GM23248 (cell line): Measurements from ENCODE around the gene ZNF277. TPM values are rescaled to one million over a fixed set of nuclear protein-coding genes. Genes with fewer than 3 reads are reported as not detected.

Experiments
- DNase-seq: peaks from one replicate; pipeline ENCODE4 v3.0.0-alpha.2; 2015
- H2AFZ ChIP-seq: fragments of 200-600 bp; sonication (generic); 2 replicates; pipeline ENCODE4 v1.6.1; 2016; ENCODE audit warnings: antibody characterized with exemption
- H3F3A ChIP-seq: fragments of 200-600 bp; sonication (generic); 2 replicates; pipeline ENCODE4 v1.6.1; 2016; ENCODE audit warnings: mild to moderate bottlenecking, antibody characterized with exemption, mixed run types; ENCODE audit not compliant: insufficient read depth
- H3K27ac ChIP-seq: fragments of 200-600 bp; sonication (generic); 2 replicates; pipeline ENCODE4 v1.5.1; 2016; ENCODE audit warnings: mild to moderate bottlenecking
- H3K27me3 ChIP-seq: fragments of 200-600 bp; sonication (generic); replicated peaks from 2 replicates; pipeline ENCODE4 v1.6.1; 2016; ENCODE audit warnings: mild to moderate bottlenecking; ENCODE audit not compliant: insufficient read depth
- H3K36me3 ChIP-seq: fragments of 200-600 bp; sonication (generic); 2 replicates; pipeline ENCODE4 v1.6.1; 2016; ENCODE audit warnings: low read depth, mild to moderate bottlenecking
- H3K4me1 ChIP-seq: fragments of 200-600 bp; sonication (generic); 2 replicates; pipeline ENCODE4 v1.6.1; 2016; ENCODE audit warnings: mild to moderate bottlenecking; ENCODE audit not compliant: insufficient read depth
- H3K4me2 ChIP-seq: fragments of 200-600 bp; sonication (generic); one replicate; pipeline ENCODE4 v1.6.1; 2016; ENCODE audit warnings: mild to moderate bottlenecking; ENCODE audit not compliant: unreplicated experiment
- H3K4me3 ChIP-seq: fragments of 200-600 bp; sonication (generic); 2 replicates; pipeline ENCODE4 v1.5.1; 2016; ENCODE audit warnings: mild to moderate bottlenecking
- H3K79me2 ChIP-seq: fragments of 200-600 bp; sonication (generic); 2 replicates; pipeline ENCODE4 v1.6.1; 2016; ENCODE audit warnings: mild to moderate bottlenecking; ENCODE audit not compliant: insufficient read depth
- H3K9ac ChIP-seq: fragments of 200-600 bp; sonication (generic); 2 replicates; pipeline ENCODE4 v1.6.1; 2016; ENCODE audit warnings: mild to moderate bottlenecking
- H3K9me2 ChIP-seq: fragments of 200-600 bp; sonication (generic); 2 replicates; pipeline ENCODE4 v1.6.1; 2016; ENCODE audit warnings: mixed run types, mild to moderate bottlenecking, moderate library complexity; ENCODE audit not compliant: insufficient read depth
- H3K9me3 ChIP-seq: fragments of 200-600 bp; sonication (generic); one replicate; pipeline ENCODE4 v1.6.1; 2017; ENCODE audit warnings: low read depth
- H4K20me1 ChIP-seq: fragments of 200-600 bp; sonication (generic); 2 replicates; pipeline ENCODE4 v1.6.0; 2016; ENCODE audit not compliant: insufficient read depth
- EZH2 ChIP-seq: fragments of 200-600 bp; sonication (generic); IDR thresholded peaks from 2 replicates; pipeline ENCODE4 v1.6.1; 2018; ENCODE audit warnings: antibody characterized with exemption, mild to moderate bottlenecking; ENCODE audit not compliant: insufficient read depth, poor library complexity, severe bottlenecking
- EZH2phosphoT487 ChIP-seq: fragments of 200-600 bp; sonication (generic); IDR thresholded peaks from 2 replicates; pipeline ENCODE4 v1.6.1; 2018; ENCODE audit warnings: antibody characterized with exemption, moderate library complexity, mild to moderate bottlenecking, low read depth; ENCODE audit not compliant: insufficient read depth
- WGBS, 2 experiments: methylation state at CpG; one replicate each; pipeline ENCODE4 v1.1.6; 2015 to 2017; ENCODE audit warnings: low lambda C conversion rate in 2 of 2, low coverage in 1 of 2; ENCODE audit errors: missing lambda C conversion rate in 2 of 2; 5-methylcytosine and 5-hydroxymethylcytosine counted together
- in situ Hi-C: fragments of 300-500 bp; cut with MboI; formaldehyde crosslinking; loops from 2 replicates; pipeline ENCODE4 v1.15.0; 2020
- polyA plus RNA-seq: library from polyadenylated mRNA; unstranded; fragments of >200 nt; fragmentation: Nextera tagmentation; extraction: Ambion mirVana; gene quantifications from 2 replicates; pipeline ENCODE4 v1.2.1, GENCODE V29; 2016
- total RNA-seq: library from RNA; depleted of rRNA; stranded (reverse); fragments of >200 nt; shearing (Covaris generic); gene quantifications from 2 replicates; pipeline ENCODE4 v1.2.3, GENCODE V29; 2014

The ZNF277 gene
- total and polyA plus RNA-seq, 2 experiments from 2014 or later, result 10.0 to 25.1 TPM

- H3K9me3 ChIP-seq, result no peaks in the 10 kb centered on the region
- no peaks in the 10 kb centered on the region for H3K36me3 ChIP-seq
- H3F3A ChIP-seq, result peaks cover 21% of the 10 kb centered on the region; the same call in 1 of the 2 replicates
- WGBS, 2 experiments, result 96 to 97% methylated on average over 1 of the region's 1 CpG
- H3K9ac ChIP-seq, result no peak overlapping the region
- in situ Hi-C loops, result no loop called here
- TF ChIP-seq EZH2phosphoT487, result no peak
- TF ChIP-seq EZH2, result no peak
- no peaks in the 10 kb centered on the region for H4K20me1 ChIP-seq
- H3K27me3 ChIP-seq, result no peaks in the 10 kb centered on the region
- H2AFZ ChIP-seq, result no peak overlapping the region
- no peak overlapping the region for H3K4me3 ChIP-seq
- no peaks in the 10 kb centered on the region for H3K9me2 ChIP-seq
- no peak overlapping the region for H3K4me2 ChIP-seq
- H3K27ac ChIP-seq, result no peak overlapping the region
- peaks cover 25% of the 10 kb centered on the region for H3K4me1 ChIP-seq
- H3K79me2 ChIP-seq, result peaks cover 20% of the 10 kb centered on the region
- DNase-seq, result no peak
Measured at GRCh38 chr7:112199672-112200071, 6.8 kb upstream of the ZNF277 start.

GRCh38 chr7:112201411-112201810 lies 5.1 kb upstream of the ZNF277 start:
- DNase-seq, result peak; percentile 70
- in situ Hi-C loops, result no loop called here
- Histone ChIP-seq H3K36me3 (no peaks in the 10 kb centered on the region), H4K20me1 (no peaks in the 10 kb centered on the region), H3K4me1 (peaks cover 25% of the 10 kb centered on the region), H3K9me2 (no peaks in the 10 kb centered on the region), H2AFZ (no peak overlapping the region), H3F3A (peaks cover 21% of the 10 kb centered on the region; the same call in 1 of the 2 replicates), H3K4me3 (no peak overlapping the region), H3K9ac (no peak overlapping the region), H3K27ac (no peak overlapping the region), H3K79me2 (peaks cover 20% of the 10 kb centered on the region), H3K4me2 (no peak overlapping the region), H3K9me3 (no peaks in the 10 kb centered on the region), H3K27me3 (no peaks in the 10 kb centered on the region)
- WGBS, 2 experiments, result 37 to 50% methylated on average over 6 of the region's 6 CpGs
- TF ChIP-seq EZH2phosphoT487 (no peak), EZH2 (no peak)

GRCh38 chr7:112201839-112202238 lies 4.7 kb upstream of the ZNF277 start:
- no peaks in the 10 kb centered on the region for H3K36me3 ChIP-seq
- no peak overlapping the region for H3K27ac ChIP-seq
- H3K9me2 ChIP-seq, result no peaks in the 10 kb centered on the region
- peaks cover 23% of the 10 kb centered on the region for H3K79me2 ChIP-seq
- in situ Hi-C loops, result no loop called here
- H3K4me1 ChIP-seq, result peaks cover 25% of the 10 kb centered on the region
- H3K9ac ChIP-seq, result no peak overlapping the region
- no peaks in the 10 kb centered on the region for H3K27me3 ChIP-seq
- H3F3A ChIP-seq, result peaks cover 21% of the 10 kb centered on the region; the same call in 1 of the 2 replicates
- DNase-seq, result no peak
- no peaks in the 10 kb centered on the region for H4K20me1 ChIP-seq
- H3K9me3 ChIP-seq, result no peaks in the 10 kb centered on the region
- no peak overlapping the region for H3K4me3 ChIP-seq
- H3K4me2 ChIP-seq, result no peak overlapping the region
- no peak overlapping the region for H2AFZ ChIP-seq
- TF ChIP-seq EZH2 (no peak), EZH2phosphoT487 (no peak)

DNA sequence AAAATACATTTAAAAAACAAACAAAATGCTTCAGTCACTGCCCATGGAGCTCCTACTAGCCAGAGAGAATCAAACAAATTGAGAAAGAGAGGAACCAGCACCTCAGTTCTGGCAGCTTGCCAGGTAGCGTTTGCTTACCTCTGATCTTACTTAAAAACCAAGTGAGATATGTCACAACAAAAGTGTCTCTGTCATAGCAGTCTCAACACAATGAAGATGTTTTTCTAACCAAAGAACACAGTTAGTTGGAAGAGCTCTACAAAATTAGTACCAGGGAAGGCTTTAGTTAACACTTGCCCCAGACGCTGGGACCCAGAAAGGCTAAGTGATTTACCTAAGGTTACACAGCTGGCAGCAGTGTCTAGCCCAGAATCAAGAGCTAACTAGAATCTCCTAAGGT lies 3.7 kb upstream of the ZNF277 start:
- H2AFZ ChIP-seq, result no peak overlapping the region
- H3K27me3 ChIP-seq, result no peaks in the 10 kb centered on the region
- H3K4me3 ChIP-seq, result no peak overlapping the region
- no peak overlapping the region for H3K27ac ChIP-seq
- no peaks in the 10 kb centered on the region for H3K9me2 ChIP-seq
- H3K36me3 ChIP-seq, result no peaks in the 10 kb centered on the region
- H4K20me1 ChIP-seq, result no peaks in the 10 kb centered on the region
- H3F3A ChIP-seq, result peaks cover 21% of the 10 kb centered on the region; the same call in 1 of the 2 replicates
- no peaks in the 10 kb centered on the region for H3K9me3 ChIP-seq
- in situ Hi-C loops, result no loop called here
- DNase-seq, result no peak
- 53 to 54% methylated on average over 2 of the region's 2 CpGs for WGBS, 2 experiments
- peaks cover 33% of the 10 kb centered on the region for H3K79me2 ChIP-seq
- H3K4me1 ChIP-seq, result peaks cover 31% of the 10 kb centered on the region
- no peak overlapping the region for H3K4me2 ChIP-seq
- H3K9ac ChIP-seq, result no peak overlapping the region
- no peak for TF ChIP-seq EZH2phosphoT487
- TF ChIP-seq EZH2, result no peak

DNA sequence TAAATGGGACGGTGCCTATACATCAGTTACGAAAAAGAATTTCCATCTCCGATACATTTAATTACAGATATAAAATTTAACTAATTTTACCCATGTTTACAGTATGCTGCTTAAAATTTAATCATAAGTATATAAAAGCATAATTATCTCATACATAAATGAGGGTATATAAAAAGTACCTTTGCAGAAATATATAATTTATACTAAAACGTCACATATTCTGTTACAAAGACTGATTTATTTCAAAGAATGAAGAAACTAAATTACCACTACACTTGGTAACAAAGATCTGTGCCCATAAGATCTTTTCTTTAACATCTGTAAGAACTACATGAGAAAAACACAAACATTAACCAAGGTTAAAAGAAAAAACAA lies 3.1 kb upstream of the ZNF277 start:
- in situ Hi-C loops, result no loop called here
- H3K4me2 ChIP-seq, result no peak overlapping the region

More for the DNA sequence above, 3.1 kb upstream of the ZNF277 start:
- DNase-seq, result no peak
- H4K20me1 ChIP-seq, result no peaks in the 10 kb centered on the region
- no peaks in the 10 kb centered on the region for H3K36me3 ChIP-seq
- H3K79me2 ChIP-seq, result peaks cover 38% of the 10 kb centered on the region
- no peak overlapping the region; the same call in 1 of the 2 replicates for H3K9ac ChIP-seq
- no peaks in the 10 kb centered on the region for H3K9me3 ChIP-seq
- H3K9me2 ChIP-seq, result no peaks in the 10 kb centered on the region
- H2AFZ ChIP-seq, result peak overlapping the region; percentile 95
- peaks cover 21% of the 10 kb centered on the region; the same call in 1 of the 2 replicates for H3F3A ChIP-seq
- TF ChIP-seq EZH2, result no peak
- no peak for TF ChIP-seq EZH2phosphoT487
- no peaks in the 10 kb centered on the region for H3K27me3 ChIP-seq
- no peak overlapping the region for H3K4me3 ChIP-seq
- 65% methylated on average over 4 of the region's 4 CpGs for WGBS, 2 experiments
- no peak overlapping the region for H3K27ac ChIP-seq
- peaks cover 32% of the 10 kb centered on the region for H3K4me1 ChIP-seq
